Spleen (tissue), 13 donors: ENCODE measurements around the gene OBP2A. TPM values are rescaled to one million over a fixed set of nuclear protein-coding genes. Genes with fewer than 3 reads are reported as not detected.
"Not testable (repeated sequence)": the region's sequence is repeated elsewhere in the genome, so short reads cannot be mapped to it uniquely, and the experiment has no call there.

ENCODE experiments used
- DNase-seq: peaks from one replicate; pipeline ENCODE4 v3.0.0-alpha.2; 2020
- H3K27ac ChIP-seq, 8 donors: fragments of 200-600 bp; sonication (generic) in 7 of 8; 1 replicate in 4 of 8; 2 replicates in 4 of 8; pipeline versions ENCODE4 v1.5.0 to v1.8.0; 2016 to 2021; ENCODE audit warnings: inconsistent platforms in 4 of 8, mild to moderate bottlenecking in 4 of 8, moderate library complexity in 1 of 8
- H3K27me3 ChIP-seq, 7 donors: fragments of 200-600 bp; sonication (generic) in 6 of 7; replicated peaks in 1 of 7; 1 replicate in 4 of 7; 2 replicates in 3 of 7; pipeline versions ENCODE4 v1.5.0 to v1.8.0; 2016 to 2021; ENCODE audit warnings: inconsistent platforms in 3 of 7, mild to moderate bottlenecking in 1 of 7
- H3K36me3 ChIP-seq, 6 donors: fragments of 200-600 bp; sonication (generic) in 5 of 6; 1 replicate in 4 of 6; 2 replicates in 2 of 6; pipeline versions ENCODE4 v1.5.0 to v1.8.0; 2016 to 2021; ENCODE audit warnings: inconsistent platforms in 2 of 6
- H3K4me1 ChIP-seq, 6 donors: fragments of 200-600 bp; sonication (generic) in 5 of 6; 1 replicate in 3 of 6; 2 replicates in 3 of 6; pipeline versions ENCODE4 v1.5.0 to v1.8.0; 2016 to 2021; ENCODE audit warnings: inconsistent platforms in 3 of 6
- H3K4me3 ChIP-seq, 8 donors: fragments of 200-600 bp; sonication (generic) in 7 of 8; 1 replicate in 4 of 8; 2 replicates in 4 of 8; pipeline versions ENCODE4 v1.5.0 to v1.8.0; 2016 to 2021; ENCODE audit warnings: inconsistent platforms in 4 of 8, mild to moderate bottlenecking in 4 of 8, moderate library complexity in 2 of 8
- H3K9me3 ChIP-seq, 8 donors: fragments of 200-600 bp; sonication (generic) in 7 of 8; 1 replicate in 4 of 8; 2 replicates in 4 of 8; pipeline versions ENCODE4 v1.5.0 to v1.8.0; 2016 to 2021; ENCODE audit warnings: inconsistent platforms in 4 of 8
- POLR2A ChIP-seq, 3 donors: fragments of 450-650 bp; IDR thresholded peaks; one replicate each; pipeline ENCODE4 v1.5.1; 2017; ENCODE audit warnings: antibody characterized with exemption in 3 of 3, mild to moderate bottlenecking in 1 of 3
- POLR2AphosphoS5 ChIP-seq, 3 donors: sonication (generic); formaldehyde crosslinking; IDR thresholded peaks; one replicate each; pipeline ENCODE4 v1.5.1; 2017; ENCODE audit warnings: antibody characterized with exemption in 3 of 3
- WGBS, 5 donors: extraction: QIAGEN DNeasy Blood & Tissue Kit in 3 of 5; methylation state at CpG; one replicate each; pipeline versions ENCODE4 v1.1.5 to v1.1.7; 2013 to 2018; 5-methylcytosine and 5-hydroxymethylcytosine counted together
- intact Hi-C: fragments of 100-400 bp; cut with DNase I; formaldehyde crosslinking; loops from one replicate; pipeline ENCODE4 v1.15.0; 2023; ENCODE audit warnings: low total_unique reads
- long read RNA-seq, 2 donors: transcript quantifications; one replicate each; lab custom pipeline, GENCODE V29; 2026
- polyA plus RNA-seq, 3 donors: library from polyadenylated mRNA; stranded (reverse); fragments of 200-250 nt; gene quantifications; one replicate each; pipeline ENCODE4 v1.2.1, GENCODE V29; 2013
- total RNA-seq, 7 donors: library from RNA; depleted of rRNA in 3 of 7; stranded (reverse); fragments of >200 nt in 3 of 7; fragmentation: NEBNext Ultra II Directional in 4 of 7; extraction: Animal tissue kit (Norgen Biotek cat#: 25700) in 4 of 7; gene quantifications; one replicate each; pipeline versions ENCODE4 v1.1.0 to v1.2.1, GENCODE V29; 2016 to 2021
- TF ChIP-seq, protein P1 (sequence below), 11 experiments: fragments of 200-600 bp in 7 of 11; fragments of 450-650 bp in 4 of 11; sonication (generic) in 4 of 11; IDR thresholded peaks in 8 of 11; conservative IDR thresholded peaks in 3 of 11; 1 replicate in 7 of 11; 2 replicates in 4 of 11; pipeline versions ENCODE4 v1.4.0 to v1.8.0; 2016 to 2021; ENCODE audit warnings: antibody characterized with exemption in 11 of 11, inconsistent platforms in 4 of 11, mild to moderate bottlenecking in 1 of 11
- donor health status: healthy with polysubstance abuse.
- donor health status: DM: no; HTN: no; CAD: no; lungs with moderate emphysema.
- donor health status: DM: no; HTN: no; CAD: no.
- donor health status: Bipolar disorder and iron deficiency.
- donor health status: healthy.
- donor health status: DM: no; HTN: no; CAD: no.
- donor health status: DM: yes; HTN: yes; CAD: no.

The OBP2A gene, protein sequence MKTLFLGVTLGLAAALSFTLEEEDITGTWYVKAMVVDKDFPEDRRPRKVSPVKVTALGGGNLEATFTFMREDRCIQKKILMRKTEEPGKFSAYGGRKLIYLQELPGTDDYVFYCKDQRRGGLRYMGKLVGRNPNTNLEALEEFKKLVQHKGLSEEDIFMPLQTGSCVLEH
- under 1 TPM in 1 of 7 donors, not detected in 6; 0.40 TPM for total RNA-seq
- not detected for polyA plus RNA-seq
- long read RNA-seq, donor 1, result 0 reads
- long read RNA-seq, donor 2, result 0 reads

DNA sequence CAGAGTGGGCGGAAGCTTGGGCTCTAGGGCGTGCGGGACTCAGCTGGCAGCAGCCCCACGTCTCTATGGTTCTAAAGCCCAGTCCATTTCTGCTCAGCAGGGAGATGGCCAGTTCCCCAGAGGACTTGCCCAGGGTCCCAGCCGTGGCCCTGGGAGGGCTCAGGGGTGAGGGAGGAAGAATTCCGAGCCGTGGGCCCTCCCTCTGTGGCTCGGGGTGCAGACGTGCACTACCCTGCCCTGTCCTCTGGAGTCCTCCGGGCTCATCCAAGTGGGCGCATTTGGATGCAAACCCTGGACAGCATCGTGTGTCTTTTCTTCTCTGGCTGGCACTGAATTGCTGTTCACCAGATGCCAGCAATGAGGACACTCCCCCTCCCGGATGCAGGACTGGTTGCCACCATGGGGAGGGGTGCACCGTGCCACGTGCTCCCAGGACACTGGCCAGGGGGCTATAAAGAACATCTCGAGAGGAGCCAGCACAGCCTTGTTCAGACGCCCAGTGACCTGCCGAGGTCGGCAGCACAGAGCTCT, at the start of gene OBP2A:
TSS of gene OBP2A (plus strand) at position 481 of the 531 bp plus-strand sequence. CDS start 55 bp downstream, outside the sequence.
- H3K9me3 ChIP-seq, H3K4me3 ChIP-seq, intact Hi-C loops, H3K27ac ChIP-seq, H3K4me1 ChIP-seq, H3K36me3 ChIP-seq: not testable (repeated sequence)
- peaks cover 0 to 28% (median 0%) of the 10 kb centered on the region in 7 donors for H3K27me3 ChIP-seq
- 58 to 78% (median 77%) methylated on average over 11 to 14 of the region's 19 CpGs for WGBS, 5 donors
- DNase-seq, result peak; percentile 42

DNA sequence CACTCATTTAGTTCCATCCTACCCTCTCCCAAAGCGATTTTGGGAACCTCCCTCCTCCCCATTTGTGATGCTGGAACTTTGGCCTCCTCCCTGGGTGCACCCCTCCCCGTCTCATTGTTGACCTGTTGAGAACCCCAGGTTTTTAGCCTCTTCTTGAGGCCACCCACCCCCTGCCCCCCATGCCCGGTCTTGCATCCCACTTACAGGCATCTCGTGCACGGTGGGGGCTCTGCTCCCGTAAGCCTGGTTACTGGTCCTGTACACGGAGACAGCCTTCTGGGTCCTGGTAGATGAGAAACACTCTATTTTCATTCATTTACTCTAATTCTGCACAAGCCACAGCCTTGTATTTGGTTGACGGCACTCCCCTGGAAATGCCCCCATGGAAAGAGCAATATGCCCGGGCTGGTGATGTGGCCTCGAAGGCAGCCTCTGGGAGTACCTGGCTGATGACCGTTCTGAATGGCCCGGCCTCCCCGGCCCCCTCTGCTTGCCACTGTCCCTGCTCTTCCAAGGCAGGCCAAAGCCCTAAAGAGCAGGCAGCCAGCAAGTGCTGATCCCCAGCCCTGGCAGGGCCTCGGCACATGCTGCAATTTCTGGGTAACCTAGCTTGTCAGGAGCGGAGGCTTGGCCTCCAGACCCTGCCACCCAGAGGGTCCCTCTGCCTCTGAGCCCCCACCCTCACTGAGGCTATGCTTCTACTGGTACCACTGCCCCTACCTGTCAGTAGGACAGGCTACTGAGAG, 47.4 kb upstream of the OBP2A start:
- Histone ChIP-seq H3K36me3 (peaks cover 0 to 19% (median 11%) of the 10 kb centered on the region in 6 donors), H3K4me1 (peaks cover 16 to 47% (median 35%) of the 10 kb centered on the region in 6 donors), H3K27ac (no peak overlapping the region), H3K27me3 (no peaks in the 10 kb centered on the region), H3K9me3 (no peaks in the 10 kb centered on the region), H3K4me3 (no peak overlapping the region)
- intact Hi-C loops, result no loop called here
- peak; percentile 73 for DNase-seq
- WGBS, 5 donors, result 87 to 92% (median 88%) methylated on average over 13 to 15 of the region's 15 CpGs
- TF ChIP-seq POLR2A (IDR thresholded peaks at IDR 0.05) (no peak), POLR2AphosphoS5 (IDR thresholded peaks at IDR 0.05) (no peak)
- TF ChIP-seq, protein P1, sequence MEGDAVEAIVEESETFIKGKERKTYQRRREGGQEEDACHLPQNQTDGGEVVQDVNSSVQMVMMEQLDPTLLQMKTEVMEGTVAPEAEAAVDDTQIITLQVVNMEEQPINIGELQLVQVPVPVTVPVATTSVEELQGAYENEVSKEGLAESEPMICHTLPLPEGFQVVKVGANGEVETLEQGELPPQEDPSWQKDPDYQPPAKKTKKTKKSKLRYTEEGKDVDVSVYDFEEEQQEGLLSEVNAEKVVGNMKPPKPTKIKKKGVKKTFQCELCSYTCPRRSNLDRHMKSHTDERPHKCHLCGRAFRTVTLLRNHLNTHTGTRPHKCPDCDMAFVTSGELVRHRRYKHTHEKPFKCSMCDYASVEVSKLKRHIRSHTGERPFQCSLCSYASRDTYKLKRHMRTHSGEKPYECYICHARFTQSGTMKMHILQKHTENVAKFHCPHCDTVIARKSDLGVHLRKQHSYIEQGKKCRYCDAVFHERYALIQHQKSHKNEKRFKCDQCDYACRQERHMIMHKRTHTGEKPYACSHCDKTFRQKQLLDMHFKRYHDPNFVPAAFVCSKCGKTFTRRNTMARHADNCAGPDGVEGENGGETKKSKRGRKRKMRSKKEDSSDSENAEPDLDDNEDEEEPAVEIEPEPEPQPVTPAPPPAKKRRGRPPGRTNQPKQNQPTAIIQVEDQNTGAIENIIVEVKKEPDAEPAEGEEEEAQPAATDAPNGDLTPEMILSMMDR (IDR thresholded peaks at IDR 0.05 in 8 of 11, conservative IDR thresholded peaks at IDR 0.05 in 3 of 11), result no peak

DNA sequence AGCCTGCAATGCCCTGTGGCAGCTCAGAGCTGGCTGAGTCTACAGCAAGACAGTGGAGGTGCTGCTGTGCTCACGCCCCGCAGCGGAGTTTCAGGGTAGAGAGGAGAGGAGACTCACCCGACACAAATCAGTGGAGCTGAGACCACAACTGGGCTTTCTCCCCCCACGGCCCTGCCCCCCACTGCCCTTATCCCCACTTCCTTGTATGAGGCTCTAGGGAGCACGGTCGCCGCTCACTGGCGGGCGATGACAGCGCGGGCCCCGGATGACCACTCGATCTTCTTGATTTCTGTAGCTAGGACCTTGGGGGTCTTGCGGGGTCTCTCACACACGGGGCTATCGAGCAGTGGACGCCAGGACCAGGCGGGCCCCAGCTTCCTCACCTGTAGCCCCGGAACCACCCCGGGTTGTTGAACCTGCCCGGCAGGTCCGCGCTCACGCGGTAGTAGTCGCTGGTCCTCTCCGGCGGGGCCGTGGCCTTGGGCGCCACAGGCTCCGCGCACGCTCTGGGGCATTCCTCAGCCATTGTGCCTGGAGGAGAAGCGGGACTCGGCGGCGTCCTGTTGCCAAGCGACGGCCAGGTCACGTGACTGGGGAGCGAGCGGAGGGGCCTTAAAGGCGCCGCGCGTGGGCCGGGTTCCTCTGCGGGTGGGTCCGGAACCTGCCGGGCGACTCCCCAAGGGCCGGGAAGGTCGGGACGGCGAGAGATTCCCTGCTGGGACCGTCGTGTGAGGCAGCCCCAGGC, 46.4 kb upstream of the OBP2A start:
- 0 to 1% (median 1%) methylated on average over 16 to 58 of the region's 58 CpGs for WGBS, 5 donors
- no peak for TF ChIP-seq POLR2A (IDR thresholded peaks at IDR 0.05)
- TF ChIP-seq, protein P1 (IDR thresholded peaks at IDR 0.05 in 8 of 11, conservative IDR thresholded peaks at IDR 0.05 in 3 of 11), result no peak
- peak in 2 of 3 donors; percentile 58 to 67 for TF ChIP-seq POLR2AphosphoS5 (IDR thresholded peaks at IDR 0.05)
- peak overlapping the region; percentile 78 to 100 (median 94) for H3K4me3 ChIP-seq
- DNase-seq, result peak; percentile 98
- H3K27me3 ChIP-seq, result no peaks in the 10 kb centered on the region
- intact Hi-C loops, result no loop called here
- peak overlapping the region; percentile 3 to 91 (median 77) for H3K27ac ChIP-seq
- H3K36me3 ChIP-seq, result peaks cover 0 to 29% (median 21%) of the 10 kb centered on the region in 6 donors
- H3K4me1 ChIP-seq, result peaks cover 16 to 55% (median 37%) of the 10 kb centered on the region in 6 donors
- no peaks in the 10 kb centered on the region for H3K9me3 ChIP-seq

DNA sequence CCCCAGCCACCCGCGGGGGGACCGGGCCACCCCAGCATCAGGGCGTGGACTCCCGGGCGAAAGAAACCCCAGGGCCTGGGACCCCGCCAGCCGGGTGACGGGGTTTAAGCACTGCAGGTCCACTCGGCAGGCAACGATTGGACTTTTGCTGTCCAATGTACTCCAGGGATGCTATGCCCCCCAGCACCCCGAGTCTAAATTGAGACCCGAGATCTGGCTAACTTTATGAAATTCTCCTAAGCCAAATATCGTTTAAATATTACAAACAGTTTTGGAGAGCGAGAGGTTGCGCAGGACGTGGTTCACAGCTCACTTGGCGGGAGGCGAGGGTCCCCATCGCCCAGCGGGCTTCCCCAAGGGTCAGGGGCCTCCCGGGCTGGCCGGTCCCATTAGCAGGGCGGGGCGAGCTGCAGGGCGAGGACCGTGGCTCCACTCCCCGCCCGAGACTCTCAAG, 45.8 kb upstream of the OBP2A start:
- intact Hi-C loops, result no loop called here

More for the DNA sequence above, 45.8 kb upstream of the OBP2A start:
- no peaks in the 10 kb centered on the region for H3K9me3 ChIP-seq
- H3K4me3 ChIP-seq, result peak overlapping the region; percentile 78 to 100 (median 94)
- H3K27ac ChIP-seq, result peak overlapping the region; percentile 3 to 91 (median 77)
- WGBS, 5 donors, result 0 to 1% (median 0%) methylated on average over 1 to 29 of the region's 29 CpGs
- no peak for DNase-seq
- H3K27me3 ChIP-seq, result no peaks in the 10 kb centered on the region
- peaks cover 16 to 61% (median 40%) of the 10 kb centered on the region in 6 donors for H3K4me1 ChIP-seq
- TF ChIP-seq POLR2AphosphoS5 (IDR thresholded peaks at IDR 0.05) (no peak), POLR2A (IDR thresholded peaks at IDR 0.05) (no peak)
- TF ChIP-seq, protein P1 (IDR thresholded peaks at IDR 0.05 in 8 of 11, conservative IDR thresholded peaks at IDR 0.05 in 3 of 11), result no peak
- peaks cover 0 to 35% (median 26%) of the 10 kb centered on the region in 6 donors for H3K36me3 ChIP-seq
